OCI-LY3 (cell line): Measurements from ENCODE around the gene LRP1B.

Experiments
- EZH2phosphoT487 ChIP-seq: fragments of 200-600 bp; shearing (Covaris generic); IDR thresholded peaks from 2 replicates; pipeline ENCODE4 v1.6.1; 2018; ENCODE audit warnings: antibody characterized with exemption, mixed run types, low read depth
- TF ChIP-seq, protein P1 (sequence below): fragments of 200-600, 300-600 bp; sonication (generic); IDR thresholded peaks from 2 replicates; pipeline ENCODE4 v1.5.1; 2014; ENCODE audit warnings: antibody characterized with exemption, low read length, low read depth

DNA sequence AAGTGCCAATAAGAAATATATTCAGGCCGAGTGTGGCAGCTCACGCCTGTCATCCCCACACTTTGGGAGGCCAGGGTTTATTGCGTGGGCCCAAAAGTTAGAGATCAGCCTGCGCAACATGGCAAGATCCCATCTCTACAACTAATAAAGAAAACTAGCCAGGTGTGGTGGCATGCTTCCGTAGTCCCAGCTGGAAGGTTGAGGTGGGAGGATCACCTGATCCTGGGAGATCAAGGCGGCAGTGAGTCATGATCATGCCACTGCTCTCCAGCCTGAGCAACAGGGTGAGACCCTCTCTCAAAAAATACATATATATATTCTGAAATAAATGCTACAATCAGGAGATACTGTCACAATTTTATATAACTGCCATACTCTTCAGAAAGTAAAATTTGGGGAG is 1745.9 kb downstream of the LRP1B start:
- TF ChIP-seq, protein P1, sequence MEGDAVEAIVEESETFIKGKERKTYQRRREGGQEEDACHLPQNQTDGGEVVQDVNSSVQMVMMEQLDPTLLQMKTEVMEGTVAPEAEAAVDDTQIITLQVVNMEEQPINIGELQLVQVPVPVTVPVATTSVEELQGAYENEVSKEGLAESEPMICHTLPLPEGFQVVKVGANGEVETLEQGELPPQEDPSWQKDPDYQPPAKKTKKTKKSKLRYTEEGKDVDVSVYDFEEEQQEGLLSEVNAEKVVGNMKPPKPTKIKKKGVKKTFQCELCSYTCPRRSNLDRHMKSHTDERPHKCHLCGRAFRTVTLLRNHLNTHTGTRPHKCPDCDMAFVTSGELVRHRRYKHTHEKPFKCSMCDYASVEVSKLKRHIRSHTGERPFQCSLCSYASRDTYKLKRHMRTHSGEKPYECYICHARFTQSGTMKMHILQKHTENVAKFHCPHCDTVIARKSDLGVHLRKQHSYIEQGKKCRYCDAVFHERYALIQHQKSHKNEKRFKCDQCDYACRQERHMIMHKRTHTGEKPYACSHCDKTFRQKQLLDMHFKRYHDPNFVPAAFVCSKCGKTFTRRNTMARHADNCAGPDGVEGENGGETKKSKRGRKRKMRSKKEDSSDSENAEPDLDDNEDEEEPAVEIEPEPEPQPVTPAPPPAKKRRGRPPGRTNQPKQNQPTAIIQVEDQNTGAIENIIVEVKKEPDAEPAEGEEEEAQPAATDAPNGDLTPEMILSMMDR, result no peak
- no peak for TF ChIP-seq EZH2phosphoT487
